PFSK-1 (cell line): ENCODE data around the gene FLNC.

Source experiments
- TAF1 ChIP-seq: IDR thresholded peaks from 2 replicates; pipeline ENCODE4 v1.6.1; 2012; ENCODE audit warnings: low read length, control low read depth, borderline replicate concordance; ENCODE audit not compliant: insufficient read depth
- TF ChIP-seq, protein P1 (sequence below), 2 experiments: IDR thresholded peaks; 2 replicates each; pipeline versions ENCODE4 v1.6.1 to v1.8.0; 2011 to 2012; ENCODE audit warnings: low read depth in 2 of 2, low read length in 2 of 2, control low read depth in 1 of 2, inconsistent platforms in 1 of 2, mild to moderate bottlenecking in 1 of 2, moderate library complexity in 1 of 2; ENCODE audit not compliant: insufficient read depth in 1 of 2

DNA sequence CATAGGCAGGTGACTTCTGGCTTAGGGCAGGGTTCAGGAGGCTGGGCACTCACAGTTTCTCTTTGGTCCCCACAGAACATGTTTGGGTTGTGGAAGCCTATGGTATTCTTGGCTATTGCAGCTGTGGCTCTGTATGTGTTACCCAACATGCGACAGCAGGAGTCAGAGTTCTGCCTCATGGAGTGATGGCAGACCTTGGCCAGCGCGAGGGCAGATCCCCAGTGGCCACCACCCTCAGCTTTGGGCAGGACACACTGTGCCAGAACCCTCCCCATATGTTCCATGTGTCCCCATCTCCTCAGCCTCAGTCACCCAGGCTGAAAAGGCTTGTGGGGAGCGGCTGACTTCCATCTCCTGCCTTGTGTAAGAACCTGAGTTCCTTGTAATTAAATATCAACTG is 8.5 kb upstream of the FLNC start:
- TF ChIP-seq, protein P1, sequence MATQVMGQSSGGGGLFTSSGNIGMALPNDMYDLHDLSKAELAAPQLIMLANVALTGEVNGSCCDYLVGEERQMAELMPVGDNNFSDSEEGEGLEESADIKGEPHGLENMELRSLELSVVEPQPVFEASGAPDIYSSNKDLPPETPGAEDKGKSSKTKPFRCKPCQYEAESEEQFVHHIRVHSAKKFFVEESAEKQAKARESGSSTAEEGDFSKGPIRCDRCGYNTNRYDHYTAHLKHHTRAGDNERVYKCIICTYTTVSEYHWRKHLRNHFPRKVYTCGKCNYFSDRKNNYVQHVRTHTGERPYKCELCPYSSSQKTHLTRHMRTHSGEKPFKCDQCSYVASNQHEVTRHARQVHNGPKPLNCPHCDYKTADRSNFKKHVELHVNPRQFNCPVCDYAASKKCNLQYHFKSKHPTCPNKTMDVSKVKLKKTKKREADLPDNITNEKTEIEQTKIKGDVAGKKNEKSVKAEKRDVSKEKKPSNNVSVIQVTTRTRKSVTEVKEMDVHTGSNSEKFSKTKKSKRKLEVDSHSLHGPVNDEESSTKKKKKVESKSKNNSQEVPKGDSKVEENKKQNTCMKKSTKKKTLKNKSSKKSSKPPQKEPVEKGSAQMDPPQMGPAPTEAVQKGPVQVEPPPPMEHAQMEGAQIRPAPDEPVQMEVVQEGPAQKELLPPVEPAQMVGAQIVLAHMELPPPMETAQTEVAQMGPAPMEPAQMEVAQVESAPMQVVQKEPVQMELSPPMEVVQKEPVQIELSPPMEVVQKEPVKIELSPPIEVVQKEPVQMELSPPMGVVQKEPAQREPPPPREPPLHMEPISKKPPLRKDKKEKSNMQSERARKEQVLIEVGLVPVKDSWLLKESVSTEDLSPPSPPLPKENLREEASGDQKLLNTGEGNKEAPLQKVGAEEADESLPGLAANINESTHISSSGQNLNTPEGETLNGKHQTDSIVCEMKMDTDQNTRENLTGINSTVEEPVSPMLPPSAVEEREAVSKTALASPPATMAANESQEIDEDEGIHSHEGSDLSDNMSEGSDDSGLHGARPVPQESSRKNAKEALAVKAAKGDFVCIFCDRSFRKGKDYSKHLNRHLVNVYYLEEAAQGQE (IDR thresholded peaks at IDR 0.05; ENCODE audit: insufficient read depth in 1 of 2, low read depth in 2 of 2, low read length in 2 of 2): no peak
- no peak for TF ChIP-seq TAF1
